Measurements from ENCODE around the gene CDC5L.

The CDC5L gene

GRCh38 chr6:44400572-44400971, 13.1 kb downstream of the CDC5L start:
- no peak for DNase-seq (ENCODE audit: low read depth)
- TF ChIP-seq MAX (IDR thresholded peaks at IDR 0.05; ENCODE audit: low read depth, low read length) (no peak), CTCF (IDR thresholded peaks at IDR 0.05; ENCODE audit: low read depth, low read length) (no peak), POLR2A (IDR thresholded peaks at IDR 0.05; ENCODE audit: extremely low read depth, insufficient read length) (no peak), MYC (IDR thresholded peaks at IDR 0.05; ENCODE audit: low read depth, low read length) (no peak)
- no peak overlapping the region for H3K4me3 ChIP-seq (ENCODE audit: low read depth, low read length)

- no peak overlapping the region for H3K4me3 ChIP-seq (ENCODE audit: low read depth, low read length)
- no peak for DNase-seq (ENCODE audit: low read depth)
- TF ChIP-seq MAX (IDR thresholded peaks at IDR 0.05; ENCODE audit: low read depth, low read length) (no peak), MYC (IDR thresholded peaks at IDR 0.05; ENCODE audit: low read depth, low read length) (no peak), POLR2A (IDR thresholded peaks at IDR 0.05; ENCODE audit: extremely low read depth, insufficient read length) (no peak), CTCF (IDR thresholded peaks at IDR 0.05; ENCODE audit: low read depth, low read length) (no peak)
Observed at GRCh38 chr6:44401138-44401537, 13.6 kb downstream of the CDC5L start.

- no peak overlapping the region for H3K4me3 ChIP-seq (ENCODE audit: low read depth, low read length)
- no peak for DNase-seq (ENCODE audit: low read depth)
- TF ChIP-seq POLR2A (IDR thresholded peaks at IDR 0.05; ENCODE audit: extremely low read depth, insufficient read length) (no peak), MYC (IDR thresholded peaks at IDR 0.05; ENCODE audit: low read depth, low read length) (no peak), CTCF (IDR thresholded peaks at IDR 0.05; ENCODE audit: low read depth, low read length) (no peak), MAX (IDR thresholded peaks at IDR 0.05; ENCODE audit: low read depth, low read length) (no peak)
Observed at GRCh38 chr6:44404022-44404714, 16.7 kb downstream of the CDC5L start.

GRCh38 chr6:44404715-44405099, 17.2 kb downstream of the CDC5L start:
- no peak for TF ChIP-seq POLR2A (IDR thresholded peaks at IDR 0.05; ENCODE audit: extremely low read depth, insufficient read length)
- TF ChIP-seq CTCF (IDR thresholded peaks at IDR 0.05; ENCODE audit: low read depth, low read length): no peak
- TF ChIP-seq MYC (IDR thresholded peaks at IDR 0.05; ENCODE audit: low read depth, low read length): no peak
- TF ChIP-seq MAX (IDR thresholded peaks at IDR 0.05; ENCODE audit: low read depth, low read length): no peak
- DNase-seq (ENCODE audit: low read depth): no peak
- no peak overlapping the region for H3K4me3 ChIP-seq (ENCODE audit: low read depth, low read length)

- no peak overlapping the region for H3K4me3 ChIP-seq (ENCODE audit: low read depth, low read length)
- DNase-seq (ENCODE audit: low read depth): no peak
- TF ChIP-seq MYC (IDR thresholded peaks at IDR 0.05; ENCODE audit: low read depth, low read length) (no peak), POLR2A (IDR thresholded peaks at IDR 0.05; ENCODE audit: extremely low read depth, insufficient read length) (no peak), MAX (IDR thresholded peaks at IDR 0.05; ENCODE audit: low read depth, low read length) (no peak), CTCF (IDR thresholded peaks at IDR 0.05; ENCODE audit: low read depth, low read length) (no peak)
Observed at GRCh38 chr6:44407951-44408670, 20.6 kb downstream of the CDC5L start.
